ENCODE data around the gene TMEM271.

Gene TMEM271

GRCh38 chr4:617644-618641 is 41.8 kb upstream of the TMEM271 start:
- no peak overlapping the region for H3K27ac ChIP-seq (replicated peaks)
- H3K4me3 ChIP-seq (replicated peaks; ENCODE audit: insufficient read depth, low read length), result no peak overlapping the region
- no peaks in the 10 kb centered on the region for H3K27me3 ChIP-seq (ENCODE audit: insufficient read depth, poor library complexity, severe bottlenecking)
- DNase-seq (ENCODE audit: low read depth in 1 of 2, low spot score in 1 of 2), result no peak
- TF ChIP-seq, protein P1, sequence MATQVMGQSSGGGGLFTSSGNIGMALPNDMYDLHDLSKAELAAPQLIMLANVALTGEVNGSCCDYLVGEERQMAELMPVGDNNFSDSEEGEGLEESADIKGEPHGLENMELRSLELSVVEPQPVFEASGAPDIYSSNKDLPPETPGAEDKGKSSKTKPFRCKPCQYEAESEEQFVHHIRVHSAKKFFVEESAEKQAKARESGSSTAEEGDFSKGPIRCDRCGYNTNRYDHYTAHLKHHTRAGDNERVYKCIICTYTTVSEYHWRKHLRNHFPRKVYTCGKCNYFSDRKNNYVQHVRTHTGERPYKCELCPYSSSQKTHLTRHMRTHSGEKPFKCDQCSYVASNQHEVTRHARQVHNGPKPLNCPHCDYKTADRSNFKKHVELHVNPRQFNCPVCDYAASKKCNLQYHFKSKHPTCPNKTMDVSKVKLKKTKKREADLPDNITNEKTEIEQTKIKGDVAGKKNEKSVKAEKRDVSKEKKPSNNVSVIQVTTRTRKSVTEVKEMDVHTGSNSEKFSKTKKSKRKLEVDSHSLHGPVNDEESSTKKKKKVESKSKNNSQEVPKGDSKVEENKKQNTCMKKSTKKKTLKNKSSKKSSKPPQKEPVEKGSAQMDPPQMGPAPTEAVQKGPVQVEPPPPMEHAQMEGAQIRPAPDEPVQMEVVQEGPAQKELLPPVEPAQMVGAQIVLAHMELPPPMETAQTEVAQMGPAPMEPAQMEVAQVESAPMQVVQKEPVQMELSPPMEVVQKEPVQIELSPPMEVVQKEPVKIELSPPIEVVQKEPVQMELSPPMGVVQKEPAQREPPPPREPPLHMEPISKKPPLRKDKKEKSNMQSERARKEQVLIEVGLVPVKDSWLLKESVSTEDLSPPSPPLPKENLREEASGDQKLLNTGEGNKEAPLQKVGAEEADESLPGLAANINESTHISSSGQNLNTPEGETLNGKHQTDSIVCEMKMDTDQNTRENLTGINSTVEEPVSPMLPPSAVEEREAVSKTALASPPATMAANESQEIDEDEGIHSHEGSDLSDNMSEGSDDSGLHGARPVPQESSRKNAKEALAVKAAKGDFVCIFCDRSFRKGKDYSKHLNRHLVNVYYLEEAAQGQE (IDR thresholded peaks at IDR 0.05; ENCODE audit: insufficient replicate concordance, low read depth), result no peak
- no peak for TF ChIP-seq GABPA (IDR thresholded peaks at IDR 0.05; ENCODE audit: low read depth)
- TF ChIP-seq CTCF (IDR thresholded peaks at IDR 0.05; ENCODE audit: insufficient read depth, low read length), result no peak
- TF ChIP-seq SPI1 (IDR thresholded peaks at IDR 0.05; ENCODE audit: borderline replicate concordance, low read depth), result no peak
- TF ChIP-seq POLR2AphosphoS5 (IDR thresholded peaks at IDR 0.05; ENCODE audit: low read depth), result no peak

DNA sequence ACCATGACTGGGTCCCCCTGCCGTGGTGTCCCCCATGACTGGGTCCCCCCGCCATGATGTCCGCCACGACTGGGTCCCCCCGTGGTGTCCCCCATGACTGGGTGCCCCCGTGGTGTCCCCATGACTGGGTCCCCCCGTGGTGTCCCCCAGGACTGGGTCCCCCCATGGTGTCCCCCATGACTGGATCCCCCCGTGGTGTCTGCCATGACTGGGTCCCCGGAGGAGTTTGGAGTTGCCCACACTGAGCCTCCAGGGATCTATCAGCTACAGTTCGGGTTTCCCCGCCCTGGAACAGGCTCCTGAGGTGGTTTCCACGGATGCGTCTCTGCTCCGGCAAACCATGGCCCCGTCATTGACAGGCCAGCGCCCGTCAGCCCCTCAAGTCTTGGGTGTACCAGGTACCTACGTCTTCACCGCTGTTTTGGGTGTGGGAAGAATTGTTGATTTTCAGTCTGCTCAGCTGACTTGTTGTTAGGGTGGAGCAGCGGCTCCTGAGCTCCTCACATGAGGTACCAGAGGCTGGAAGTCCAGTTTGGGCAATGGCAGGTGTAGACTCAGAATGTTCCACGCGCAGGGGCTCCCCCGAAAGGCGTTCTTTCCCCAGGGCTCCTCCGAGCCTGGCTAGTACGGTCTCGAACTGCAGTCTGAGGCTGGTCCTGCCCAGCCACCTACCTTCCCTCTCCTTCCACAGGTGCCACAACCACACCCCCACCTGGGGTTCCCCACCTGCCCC is 41.0 kb upstream of the TMEM271 start:
- no peak for TF ChIP-seq SPI1 (IDR thresholded peaks at IDR 0.05; ENCODE audit: borderline replicate concordance, low read depth)
- TF ChIP-seq POLR2AphosphoS5 (IDR thresholded peaks at IDR 0.05; ENCODE audit: low read depth), result no peak
- no peak for TF ChIP-seq CTCF (IDR thresholded peaks at IDR 0.05; ENCODE audit: insufficient read depth, low read length)
- TF ChIP-seq, protein P1 (IDR thresholded peaks at IDR 0.05; ENCODE audit: insufficient replicate concordance, low read depth), result no peak
- TF ChIP-seq GABPA (IDR thresholded peaks at IDR 0.05; ENCODE audit: low read depth), result no peak
- no peak overlapping the region for H3K27ac ChIP-seq (replicated peaks)
- no peak overlapping the region for H3K4me3 ChIP-seq (replicated peaks; ENCODE audit: insufficient read depth, low read length)
- no peak for DNase-seq (ENCODE audit: low read depth in 1 of 2, low spot score in 1 of 2)
- no peaks in the 10 kb centered on the region for H3K27me3 ChIP-seq (ENCODE audit: insufficient read depth, poor library complexity, severe bottlenecking)

DNA sequence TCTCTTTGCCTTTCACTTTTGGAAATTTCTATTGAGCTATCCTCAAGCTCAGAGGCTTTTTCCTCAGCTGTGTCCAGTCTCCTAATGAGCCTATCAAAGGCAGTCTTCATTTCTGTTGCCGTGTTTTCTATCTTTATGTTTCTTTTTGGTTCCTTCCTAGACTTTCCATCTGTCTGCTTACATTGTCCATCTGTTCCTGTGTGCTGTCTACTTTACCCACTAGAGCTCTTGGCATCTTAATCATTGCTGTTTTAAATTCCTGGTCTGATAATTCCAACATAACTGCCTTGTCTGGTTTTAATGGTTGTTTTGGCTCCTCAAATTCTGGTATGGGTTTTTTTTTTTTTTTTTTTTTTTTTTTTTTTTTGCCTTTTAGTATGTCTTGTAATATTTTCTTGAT is 40.0 kb upstream of the TMEM271 start:
- Histone ChIP-seq H3K27me3 (ENCODE audit: insufficient read depth, poor library complexity, severe bottlenecking) (no peaks in the 10 kb centered on the region), H3K4me3 (replicated peaks; ENCODE audit: insufficient read depth, low read length) (no peak overlapping the region), H3K27ac (replicated peaks) (no peak overlapping the region)
- TF ChIP-seq, protein P1 (IDR thresholded peaks at IDR 0.05; ENCODE audit: insufficient replicate concordance, low read depth), result no peak
- TF ChIP-seq CTCF (IDR thresholded peaks at IDR 0.05; ENCODE audit: insufficient read depth, low read length) (no peak), SPI1 (IDR thresholded peaks at IDR 0.05; ENCODE audit: borderline replicate concordance, low read depth) (no peak), GABPA (IDR thresholded peaks at IDR 0.05; ENCODE audit: low read depth) (no peak)
- DNase-seq (ENCODE audit: low read depth in 1 of 2, low spot score in 1 of 2), result no peak

Measured in HL-60 (cell line).